GM12801 (cell line): Measurements from ENCODE around the gene CCDC69.

Experiments
- TF ChIP-seq, protein P1 (sequence below): IDR thresholded peaks from one replicate; pipeline ENCODE4 v1.5.1; 2011; ENCODE audit warnings: control low read depth; ENCODE audit not compliant: insufficient read length; ENCODE audit errors: extremely low read depth

CCDC69 gene

GRCh38 chr5:151140686-151141459, 83.0 kb downstream of the CCDC69 start:
- TF ChIP-seq, protein P1, sequence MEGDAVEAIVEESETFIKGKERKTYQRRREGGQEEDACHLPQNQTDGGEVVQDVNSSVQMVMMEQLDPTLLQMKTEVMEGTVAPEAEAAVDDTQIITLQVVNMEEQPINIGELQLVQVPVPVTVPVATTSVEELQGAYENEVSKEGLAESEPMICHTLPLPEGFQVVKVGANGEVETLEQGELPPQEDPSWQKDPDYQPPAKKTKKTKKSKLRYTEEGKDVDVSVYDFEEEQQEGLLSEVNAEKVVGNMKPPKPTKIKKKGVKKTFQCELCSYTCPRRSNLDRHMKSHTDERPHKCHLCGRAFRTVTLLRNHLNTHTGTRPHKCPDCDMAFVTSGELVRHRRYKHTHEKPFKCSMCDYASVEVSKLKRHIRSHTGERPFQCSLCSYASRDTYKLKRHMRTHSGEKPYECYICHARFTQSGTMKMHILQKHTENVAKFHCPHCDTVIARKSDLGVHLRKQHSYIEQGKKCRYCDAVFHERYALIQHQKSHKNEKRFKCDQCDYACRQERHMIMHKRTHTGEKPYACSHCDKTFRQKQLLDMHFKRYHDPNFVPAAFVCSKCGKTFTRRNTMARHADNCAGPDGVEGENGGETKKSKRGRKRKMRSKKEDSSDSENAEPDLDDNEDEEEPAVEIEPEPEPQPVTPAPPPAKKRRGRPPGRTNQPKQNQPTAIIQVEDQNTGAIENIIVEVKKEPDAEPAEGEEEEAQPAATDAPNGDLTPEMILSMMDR: no peak

- TF ChIP-seq, protein P1: no peak
Observed at GRCh38 chr5:151139646-151140045, 84.2 kb downstream of the CCDC69 start.

- TF ChIP-seq, protein P1: no peak
Observed at GRCh38 chr5:151139015-151139414, 84.9 kb downstream of the CCDC69 start.

- TF ChIP-seq, protein P1: no peak
Observed at GRCh38 chr5:151138114-151138513, 85.8 kb downstream of the CCDC69 start.

GRCh38 chr5:151137067-151137825, 86.6 kb downstream of the CCDC69 start:
- TF ChIP-seq, protein P1: no peak

DNA sequence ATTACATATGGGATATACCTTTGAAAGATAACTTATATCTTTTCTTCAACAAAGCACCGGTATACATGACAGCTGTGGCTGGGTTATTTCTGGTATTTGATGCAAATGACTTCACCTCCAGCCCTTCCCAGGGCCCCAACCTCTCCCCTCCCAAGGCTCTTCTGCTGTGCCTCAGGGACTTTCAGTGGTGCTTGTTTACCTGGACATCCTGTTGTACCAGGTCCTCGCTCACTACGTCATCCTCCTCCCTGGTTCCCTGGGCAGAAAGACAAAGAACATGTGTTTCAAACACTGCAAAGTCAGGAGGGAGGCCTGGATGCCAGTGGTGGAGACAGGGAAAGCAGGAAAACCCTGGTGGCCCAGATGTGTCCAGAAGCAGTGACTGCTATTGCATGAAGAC, 89.7 kb downstream of the CCDC69 start:
- TF ChIP-seq, protein P1: no peak

DNA sequence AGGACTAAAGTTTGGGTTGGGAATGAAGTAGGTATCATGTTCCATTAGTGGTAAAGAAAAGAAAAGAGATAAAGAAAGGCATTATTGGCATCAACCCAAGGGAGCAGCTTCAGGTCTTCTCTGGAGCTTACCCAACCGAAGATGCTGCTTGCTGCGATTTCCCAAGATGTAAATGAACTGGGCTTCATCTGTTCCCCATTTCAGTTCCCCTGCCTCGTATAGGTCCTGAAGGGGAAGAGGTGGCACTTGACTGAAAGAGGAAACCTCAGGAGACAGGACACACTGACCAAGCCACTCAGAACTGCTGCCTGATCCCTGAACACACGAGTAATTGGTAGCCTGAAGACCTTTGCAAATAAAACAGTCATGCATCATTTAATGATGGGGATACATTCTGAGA, 90.9 kb downstream of the CCDC69 start:
- TF ChIP-seq, protein P1: no peak
